Esophagus squamous epithelium (tissue), 4 donors: ENCODE data around the gene NOL3.

ENCODE experiments used
- CTCF ChIP-seq, 6 experiments: fragments of 450-650 bp in 4 of 6; fragments of 200-600 bp in 2 of 6; sonication (generic) in 2 of 6; IDR thresholded peaks; one replicate each; pipeline ENCODE4 v1.5.1; 2016 to 2019; ENCODE audit warnings: antibody characterized with exemption in 6 of 6, mild to moderate bottlenecking in 4 of 6, moderate library complexity in 4 of 6
- POLR2A ChIP-seq, 4 donors: fragments of 450-650 bp; IDR thresholded peaks; one replicate each; pipeline ENCODE4 v1.6.1; 2017; ENCODE audit warnings: antibody characterized with exemption in 4 of 4, mild to moderate bottlenecking in 4 of 4, moderate library complexity in 3 of 4

- TF ChIP-seq CTCF (IDR thresholded peaks at IDR 0.05) (no peak), POLR2A (IDR thresholded peaks at IDR 0.05) (no peak)
Observed at GRCh38 chr16:67213197-67214019, 43.1 kb downstream of the NOL3 start.
